ENCODE data around the gene SP110.
"Not testable (repeated sequence)": the region's sequence is repeated elsewhere in the genome, so short reads cannot be mapped to it uniquely, and the experiment has no call there.

The SP110 gene

GRCh38 chr2:230119827-230120226, 100.0 kb downstream of the SP110 start:
- DNase-seq = not testable (repeated sequence)
